Vagina (tissue), 2 donors: ENCODE results near the gene SYCN. TPM values are rescaled to one million over a fixed set of nuclear protein-coding genes. Genes with fewer than 3 reads are reported as not detected.

Experiments
- DNase-seq, 2 donors: peaks; one replicate each; pipeline ENCODE4 v3.0.0-alpha.2; 2017; ENCODE audit errors: extremely low spot score in 2 of 2
- H3K27ac ChIP-seq: fragments of 200-600 bp; sonication (generic); one replicate; pipeline ENCODE4 v1.5.1; 2019
- H3K27me3 ChIP-seq: fragments of 200-600 bp; sonication (generic); one replicate; pipeline ENCODE4 v1.5.1; 2019
- H3K36me3 ChIP-seq, 2 donors: fragments of 200-600 bp; sonication (generic); one replicate each; pipeline ENCODE4 v1.5.1; 2017 to 2019
- H3K4me1 ChIP-seq: fragments of 200-600 bp; sonication (generic); one replicate; pipeline ENCODE4 v1.5.1; 2019
- H3K4me3 ChIP-seq, 2 donors: fragments of 200-600 bp; sonication (generic); 1 replicate in 1 of 2; 2 replicates in 1 of 2; pipeline ENCODE4 v1.5.1; 2016 to 2019
- H3K9me3 ChIP-seq: fragments of 200-600 bp; sonication (generic); one replicate; pipeline ENCODE4 v1.5.1; 2019
- POLR2A ChIP-seq, 2 donors: fragments of 450-650 bp; IDR thresholded peaks; one replicate each; pipeline ENCODE4 v1.6.1; 2017; ENCODE audit warnings: antibody characterized with exemption in 2 of 2, mild to moderate bottlenecking in 2 of 2, moderate library complexity in 2 of 2
- POLR2AphosphoS5 ChIP-seq, 2 donors: sonication (generic); formaldehyde crosslinking; IDR thresholded peaks; one replicate each; pipeline ENCODE4 v1.9.0; 2017; ENCODE audit warnings: antibody characterized with exemption in 2 of 2, mild to moderate bottlenecking in 2 of 2, low read depth in 1 of 2; ENCODE audit not compliant: insufficient read depth in 1 of 2
- intact Hi-C: fragments of 100-400 bp; cut with DNase I; formaldehyde crosslinking; loops from one replicate; pipeline ENCODE4 v1.15.1; 2023
- total RNA-seq: library from RNA; depleted of rRNA; stranded (reverse); fragments of >200 nt; gene quantifications from one replicate; pipeline ENCODE4 v1.2.3, GENCODE V29; 2016
- TF ChIP-seq, protein P1 (sequence below), 3 experiments: fragments of 450-650 bp in 2 of 3; fragments of 200-600 bp in 1 of 3; sonication (generic) in 1 of 3; IDR thresholded peaks; one replicate each; pipeline ENCODE4 v1.5.1; 2017 to 2019; ENCODE audit warnings: antibody characterized with exemption in 3 of 3, mild to moderate bottlenecking in 2 of 3, moderate library complexity in 2 of 3

SYCN gene
- total RNA-seq, 1 donor from 2014 or later, result not detected

GRCh38 chr19:39183104-39183503, 21.0 kb downstream of the SYCN start:
- TF ChIP-seq POLR2AphosphoS5 (IDR thresholded peaks at IDR 0.05; ENCODE audit: insufficient read depth in 1 of 2, low read depth in 1 of 2) (no peak), POLR2A (IDR thresholded peaks at IDR 0.05) (no peak)
- no peak overlapping the region for H3K4me3 ChIP-seq
- H3K27ac ChIP-seq, result no peak overlapping the region
- intact Hi-C loops, result loop anchor here (5.0 kb wide), 1 partner anchor 61 kb away; no protein-coding TSS in a partner anchor
- H3K9me3 ChIP-seq, result no peaks in the 10 kb centered on the region
- no peak for DNase-seq
- peaks cover 0 to 7% of the 10 kb centered on the region in 2 donors for H3K36me3 ChIP-seq
- no peaks in the 10 kb centered on the region for H3K27me3 ChIP-seq
- H3K4me1 ChIP-seq, result no peaks in the 10 kb centered on the region

GRCh38 chr19:39182174-39182505, 21.9 kb downstream of the SYCN start:
- TF ChIP-seq, protein P1, sequence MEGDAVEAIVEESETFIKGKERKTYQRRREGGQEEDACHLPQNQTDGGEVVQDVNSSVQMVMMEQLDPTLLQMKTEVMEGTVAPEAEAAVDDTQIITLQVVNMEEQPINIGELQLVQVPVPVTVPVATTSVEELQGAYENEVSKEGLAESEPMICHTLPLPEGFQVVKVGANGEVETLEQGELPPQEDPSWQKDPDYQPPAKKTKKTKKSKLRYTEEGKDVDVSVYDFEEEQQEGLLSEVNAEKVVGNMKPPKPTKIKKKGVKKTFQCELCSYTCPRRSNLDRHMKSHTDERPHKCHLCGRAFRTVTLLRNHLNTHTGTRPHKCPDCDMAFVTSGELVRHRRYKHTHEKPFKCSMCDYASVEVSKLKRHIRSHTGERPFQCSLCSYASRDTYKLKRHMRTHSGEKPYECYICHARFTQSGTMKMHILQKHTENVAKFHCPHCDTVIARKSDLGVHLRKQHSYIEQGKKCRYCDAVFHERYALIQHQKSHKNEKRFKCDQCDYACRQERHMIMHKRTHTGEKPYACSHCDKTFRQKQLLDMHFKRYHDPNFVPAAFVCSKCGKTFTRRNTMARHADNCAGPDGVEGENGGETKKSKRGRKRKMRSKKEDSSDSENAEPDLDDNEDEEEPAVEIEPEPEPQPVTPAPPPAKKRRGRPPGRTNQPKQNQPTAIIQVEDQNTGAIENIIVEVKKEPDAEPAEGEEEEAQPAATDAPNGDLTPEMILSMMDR (IDR thresholded peaks at IDR 0.05), result no peak
- no peak for TF ChIP-seq POLR2AphosphoS5 (IDR thresholded peaks at IDR 0.05; ENCODE audit: insufficient read depth in 1 of 2, low read depth in 1 of 2)
- no peak for TF ChIP-seq POLR2A (IDR thresholded peaks at IDR 0.05)
- Histone ChIP-seq H3K27ac (no peak overlapping the region), H3K27me3 (no peaks in the 10 kb centered on the region), H3K4me3 (no peak overlapping the region), H3K4me1 (no peaks in the 10 kb centered on the region), H3K36me3 (peaks cover 0 to 17% of the 10 kb centered on the region in 2 donors), H3K9me3 (no peaks in the 10 kb centered on the region)
- intact Hi-C loops, result loop anchor here (5.0 kb wide), 1 partner anchor 60 kb away; no protein-coding TSS in a partner anchor
- no peak for DNase-seq

DNA sequence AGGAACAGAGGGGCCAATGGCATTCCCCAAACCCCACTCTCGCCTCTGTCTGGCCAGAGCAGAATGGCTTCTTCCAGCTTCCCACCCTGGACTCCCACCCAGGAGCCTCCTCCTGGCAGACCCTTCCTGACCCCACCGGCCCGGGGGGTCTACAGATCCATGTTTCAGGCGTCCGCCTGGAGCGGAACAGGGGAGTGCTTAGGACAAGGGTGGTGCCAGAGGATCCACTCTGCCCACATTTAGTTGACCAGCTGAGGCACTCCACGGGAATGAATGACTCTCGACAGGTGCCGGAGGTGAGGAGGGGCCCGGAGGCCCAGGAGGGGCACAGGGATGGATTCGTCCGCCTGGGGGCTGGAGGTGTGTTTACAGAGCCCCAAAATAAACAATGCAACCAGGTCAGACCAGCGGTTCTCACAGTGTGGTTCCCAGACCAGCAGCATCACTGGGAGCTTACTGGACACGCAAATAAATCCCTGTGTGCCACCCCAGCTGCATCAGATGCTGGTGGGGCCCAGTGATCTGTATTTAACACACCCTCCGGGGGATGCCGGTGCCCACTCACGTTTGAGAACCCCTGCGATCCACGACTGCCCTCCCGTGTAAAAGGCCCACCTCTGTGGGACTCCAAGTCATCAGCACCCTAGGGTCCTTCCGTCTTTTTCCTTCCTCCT, 22.4 kb downstream of the SYCN start:
- intact Hi-C loops, result loop anchor here (5.0 kb wide), 1 partner anchor 59 kb away; no protein-coding TSS in a partner anchor
- H3K27me3 ChIP-seq, result no peaks in the 10 kb centered on the region
- H3K36me3 ChIP-seq, result peaks cover 0 to 22% of the 10 kb centered on the region in 2 donors
- H3K4me1 ChIP-seq, result no peaks in the 10 kb centered on the region
- TF ChIP-seq, protein P1 (IDR thresholded peaks at IDR 0.05), result no peak
- TF ChIP-seq POLR2AphosphoS5 (IDR thresholded peaks at IDR 0.05; ENCODE audit: insufficient read depth in 1 of 2, low read depth in 1 of 2) (no peak), POLR2A (IDR thresholded peaks at IDR 0.05) (no peak)
- no peak overlapping the region for H3K27ac ChIP-seq
- no peak overlapping the region for H3K4me3 ChIP-seq
- H3K9me3 ChIP-seq, result no peaks in the 10 kb centered on the region
- no peak for DNase-seq

DNA sequence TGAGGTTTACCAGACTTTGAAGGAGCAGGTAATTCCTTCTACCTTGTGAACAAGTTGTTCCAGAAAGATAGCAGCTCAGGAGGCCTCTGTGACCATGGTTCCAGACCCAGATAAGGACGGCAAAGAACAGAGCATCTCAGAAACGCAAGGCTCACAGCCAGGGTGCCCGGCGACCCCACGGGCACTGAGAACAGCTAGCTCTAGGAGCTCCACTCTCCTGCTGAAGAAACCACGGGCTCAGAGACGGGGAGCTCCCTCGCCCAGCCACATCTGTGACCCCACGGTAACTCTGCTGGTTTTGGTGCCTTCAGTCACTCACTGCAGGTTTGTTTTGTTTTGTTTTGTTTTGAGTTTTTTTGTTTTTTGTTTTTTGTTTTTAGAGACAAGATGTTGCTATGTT, 23.3 kb downstream of the SYCN start:
- Histone ChIP-seq H3K4me1 (no peaks in the 10 kb centered on the region), H3K9me3 (no peaks in the 10 kb centered on the region), H3K27me3 (no peaks in the 10 kb centered on the region), H3K4me3 (no peak overlapping the region), H3K36me3 (peaks cover 0 to 28% of the 10 kb centered on the region in 2 donors), H3K27ac (no peak overlapping the region)
- TF ChIP-seq, protein P1 (IDR thresholded peaks at IDR 0.05), result no peak
- no peak for TF ChIP-seq POLR2AphosphoS5 (IDR thresholded peaks at IDR 0.05; ENCODE audit: insufficient read depth in 1 of 2, low read depth in 1 of 2)
- TF ChIP-seq POLR2A (IDR thresholded peaks at IDR 0.05), result no peak
- DNase-seq, result no peak
- intact Hi-C loops, result loop anchor here (5.0 kb wide), 1 partner anchor 58 kb away; no protein-coding TSS in a partner anchor

- no peaks in the 10 kb centered on the region for H3K9me3 ChIP-seq
- no peak for DNase-seq
- H3K36me3 ChIP-seq, result peaks cover 0 to 37% of the 10 kb centered on the region in 2 donors
- H3K27me3 ChIP-seq, result no peaks in the 10 kb centered on the region
- H3K4me1 ChIP-seq, result no peaks in the 10 kb centered on the region
- H3K27ac ChIP-seq, result no peak overlapping the region
- TF ChIP-seq POLR2A (IDR thresholded peaks at IDR 0.05), result no peak
- TF ChIP-seq, protein P1 (IDR thresholded peaks at IDR 0.05), result no peak
- no peak for TF ChIP-seq POLR2AphosphoS5 (IDR thresholded peaks at IDR 0.05; ENCODE audit: insufficient read depth in 1 of 2, low read depth in 1 of 2)
- intact Hi-C loops, result loop anchor here (5.0 kb wide), 1 partner anchor 57 kb away; no protein-coding TSS in a partner anchor
- no peak overlapping the region for H3K4me3 ChIP-seq
Observed at GRCh38 chr19:39179754-39180153, 24.3 kb downstream of the SYCN start.
